Adrenal gland (tissue), 12 donors: ENCODE results near the gene EXT2. TPM values are rescaled to one million over a fixed set of nuclear protein-coding genes. Genes with fewer than 3 reads are reported as not detected.

Source experiments
- DNase-seq, 7 donors: peaks; one replicate each; pipeline ENCODE4 v3.0.0-alpha.2; 2019 to 2020
- H3K27ac ChIP-seq, 5 donors: fragments of 200-600 bp; sonication (generic) in 4 of 5; 1 replicate in 3 of 5; 2 replicates in 2 of 5; pipeline versions ENCODE4 v1.5.1 to v1.8.0; 2016 to 2020; ENCODE audit warnings: mild to moderate bottlenecking in 1 of 5
- H3K27me3 ChIP-seq: fragments of 200-600 bp; 2 replicates; pipeline ENCODE4 v1.8.0; 2021
- H3K36me3 ChIP-seq, 2 donors: fragments of 200-600 bp; replicated peaks in 1 of 2; 1 replicate in 1 of 2; 2 replicates in 1 of 2; pipeline versions ENCODE4 v1.5.1 to v1.8.0; 2018 to 2022
- H3K4me1 ChIP-seq, 2 donors: fragments of 200-600 bp; replicated peaks in 1 of 2; 1 replicate in 1 of 2; 2 replicates in 1 of 2; pipeline versions ENCODE4 v1.5.1 to v1.8.0; 2018 to 2021
- H3K4me3 ChIP-seq, 4 donors: fragments of 200-600 bp; sonication (generic) in 3 of 4; one replicate each; pipeline ENCODE4 v1.5.1; 2016 to 2018
- H3K9me3 ChIP-seq, 3 donors: fragments of 200-600 bp; sonication (generic) in 1 of 3; replicated peaks in 1 of 3; 1 replicate in 2 of 3; 2 replicates in 1 of 3; pipeline versions ENCODE4 v1.5.1 to v1.8.0; 2016 to 2021
- CTCF ChIP-seq, 6 experiments: fragments of 450-650 bp in 4 of 6; fragments of 200-600 bp in 2 of 6; sonication (generic) in 1 of 6; IDR thresholded peaks; 1 replicate in 5 of 6; 2 replicates in 1 of 6; pipeline versions ENCODE4 v1.5.1 to v1.8.0; 2016 to 2021; ENCODE audit warnings: antibody characterized with exemption in 6 of 6, mild to moderate bottlenecking in 2 of 6, moderate library complexity in 1 of 6
- POLR2A ChIP-seq, 2 donors: fragments of 450-650 bp; IDR thresholded peaks; one replicate each; pipeline ENCODE4 v1.6.1; 2017; ENCODE audit warnings: antibody characterized with exemption in 2 of 2, mild to moderate bottlenecking in 2 of 2, moderate library complexity in 1 of 2
- whole genome bisulfite sequencing, 4 donors: extraction: QIAGEN DNeasy Blood & Tissue Kit in 2 of 4; methylation state at CpG; one replicate each; pipeline versions ENCODE4 v1.1.5 to v1.1.7; 2013 to 2017; 5-methylcytosine and 5-hydroxymethylcytosine counted together
- intact Hi-C, 2 donors: fragments of 100-400 bp; cut with DNase I; formaldehyde crosslinking; loops; one replicate each; pipeline versions ENCODE4 v1.14.1 to v1.15.0; 2022 to 2023
- polyA plus RNA-seq, 3 donors: library from polyadenylated mRNA; stranded (reverse); fragments of 200-250 nt in 2 of 3; fragments of 350-450 nt in 1 of 3; fragmentation: Illumina TruSeq in 1 of 3; extraction: RNeasy Lipid Tissue Mini Kit (QIAGEN cat#74804) in 1 of 3; gene quantifications; one replicate each; pipeline ENCODE4 v1.2.3, GENCODE V29; 2013 to 2014
- total RNA-seq, 9 donors: library from RNA; depleted of rRNA in 4 of 9; stranded (reverse); fragments of >200 nt in 4 of 9; fragments of 120-200 nt in 1 of 9; fragmentation: NEBNext Ultra II Directional in 1 of 9; extraction: Animal tissue kit (Norgen Biotek cat#: 25700) in 1 of 9; gene quantifications; one replicate each; pipeline versions ENCODE4 v1.1.0 to v1.2.4, GENCODE V29; 2013 to 2023
- donor health status: healthy with polysubstance abuse.
- donor health status: Bipolar disorder and iron deficiency.
- donor health status: DM: yes; HTN: yes; CAD: no.
- donor health status: DM: no; HTN: no; CAD: no.
- donor health status: DM: no; HTN: no; CAD: no.
- donor health status: DM: yes; HTN: yes; CAD: no.

EXT2 gene
- total and polyA plus RNA-seq, 12 donors, result 28.7 to 89.3 (median 46.3) TPM

GRCh38 chr11:44138980-44139379, 43.5 kb downstream of the EXT2 start:
- peaks cover 4 to 25% of the 10 kb centered on the region in 2 donors for H3K4me1 ChIP-seq
- intact Hi-C loops, result loop anchor here in 1 of 2 donors (10.0 kb wide), 1 partner anchor 126 kb away; no protein-coding TSS in a partner anchor
- H3K9me3 ChIP-seq, result no peaks in the 10 kb centered on the region
- no peak for TF ChIP-seq POLR2A (IDR thresholded peaks at IDR 0.05)
- H3K36me3 ChIP-seq, result no peaks in the 10 kb centered on the region
- DNase-seq, result no peak
- peak overlapping the region in 1 of 5 donors; percentile 62 for H3K27ac ChIP-seq
- 51 to 66% (median 55%) methylated on average over 2 of the region's 2 CpGs for WGBS, 4 donors
- no peaks in the 10 kb centered on the region for H3K27me3 ChIP-seq
- no peak overlapping the region for H3K4me3 ChIP-seq

- no peaks in the 10 kb centered on the region for H3K9me3 ChIP-seq
- intact Hi-C loops, result loop anchor here in 1 of 2 donors (10.0 kb wide), 1 partner anchor 125 kb away; no protein-coding TSS in a partner anchor
- 80 to 88% (median 84%) methylated on average over 13 of the region's 13 CpGs for WGBS, 4 donors
- TF ChIP-seq POLR2A (IDR thresholded peaks at IDR 0.05) (no peak), CTCF (IDR thresholded peaks at IDR 0.05) (no peak)
- peaks cover 4 to 31% of the 10 kb centered on the region in 2 donors for H3K4me1 ChIP-seq
- H3K36me3 ChIP-seq, result no peaks in the 10 kb centered on the region
- no peak overlapping the region for H3K4me3 ChIP-seq
- no peaks in the 10 kb centered on the region for H3K27me3 ChIP-seq
- DNase-seq, result no peak
- no peak overlapping the region for H3K27ac ChIP-seq
Measured at GRCh38 chr11:44139565-44140330, 44.3 kb downstream of the EXT2 start.

GRCh38 chr11:44140372-44140771, 44.9 kb downstream of the EXT2 start:
- Histone ChIP-seq H3K27me3 (no peaks in the 10 kb centered on the region), H3K36me3 (no peaks in the 10 kb centered on the region), H3K9me3 (no peaks in the 10 kb centered on the region), H3K4me3 (no peak overlapping the region), H3K4me1 (peaks cover 4 to 33% of the 10 kb centered on the region in 2 donors), H3K27ac (no peak overlapping the region)
- no peak for DNase-seq
- no peak for TF ChIP-seq POLR2A (IDR thresholded peaks at IDR 0.05)
- no peak for TF ChIP-seq CTCF (IDR thresholded peaks at IDR 0.05)
- intact Hi-C loops, result no loop called here
- 83 to 97% (median 89%) methylated on average over 1 of the region's 1 CpG for WGBS, 4 donors

GRCh38 chr11:44140805-44141204, 45.3 kb downstream of the EXT2 start:
- no peak overlapping the region for H3K27ac ChIP-seq

More at GRCh38 chr11:44140805-44141204, 45.3 kb downstream of the EXT2 start:
- H3K4me3 ChIP-seq, result no peak overlapping the region
- peaks cover 4 to 33% of the 10 kb centered on the region in 2 donors for H3K4me1 ChIP-seq
- H3K9me3 ChIP-seq, result no peaks in the 10 kb centered on the region
- 55 to 80% (median 66%) methylated on average over 1 of the region's 1 CpG for WGBS, 4 donors
- no peak for TF ChIP-seq POLR2A (IDR thresholded peaks at IDR 0.05)
- no peak for TF ChIP-seq CTCF (IDR thresholded peaks at IDR 0.05)
- no peaks in the 10 kb centered on the region for H3K36me3 ChIP-seq
- H3K27me3 ChIP-seq, result no peaks in the 10 kb centered on the region
- DNase-seq, result no peak
- intact Hi-C loops, result no loop called here
